Activated gamma-delta T cell treated with anti-CD3 and anti-CD28 coated beads, Interleukin-2, amount 50 U/mL, for 16 hours (primary cell): ENCODE results near the gene SOBP.

Source experiments
- DNase-seq: peaks from one replicate; pipeline ENCODE4 v3.0.0-alpha.2; 2020; ENCODE audit warnings: low read depth

The SOBP gene

GRCh38 chr6:107641500-107641941 is 151.6 kb downstream of the SOBP start:
- no peak for DNase-seq

GRCh38 chr6:107642095-107642860 is 152.4 kb downstream of the SOBP start:
- DNase-seq: no peak

- DNase-seq: no peak
Measured at GRCh38 chr6:107642861-107643328, 153.0 kb downstream of the SOBP start.

- DNase-seq: no peak
Measured at GRCh38 chr6:107644513-107644912, 154.6 kb downstream of the SOBP start.

- no peak for DNase-seq
Measured at GRCh38 chr6:107645740-107646139, 155.8 kb downstream of the SOBP start.

- no peak for DNase-seq
Measured at GRCh38 chr6:107646176-107646575, 156.3 kb downstream of the SOBP start.

GRCh38 chr6:107646776-107647438 is 157.0 kb downstream of the SOBP start:
- no peak for DNase-seq

GRCh38 chr6:107647439-107647948 is 157.6 kb downstream of the SOBP start:
- no peak for DNase-seq

GRCh38 chr6:107648983-107649382 is 159.1 kb downstream of the SOBP start:
- DNase-seq: no peak

- DNase-seq: no peak
Measured at GRCh38 chr6:107652526-107653182, 162.7 kb downstream of the SOBP start.

GRCh38 chr6:107653183-107653580 is 163.3 kb downstream of the SOBP start:
- no peak for DNase-seq

- DNase-seq: no peak
Measured at GRCh38 chr6:107653861-107654394, 164.0 kb downstream of the SOBP start.

GRCh38 chr6:107654764-107655163 is 164.8 kb downstream of the SOBP start:
- DNase-seq: no peak

GRCh38 chr6:107655245-107655644 is 165.3 kb downstream of the SOBP start:
- no peak for DNase-seq

GRCh38 chr6:107655864-107656263 is 165.9 kb downstream of the SOBP start:
- DNase-seq: no peak

- no peak for DNase-seq
Measured at GRCh38 chr6:107656401-107656800, 166.5 kb downstream of the SOBP start.

GRCh38 chr6:107656883-107657282 is 167.0 kb downstream of the SOBP start:
- DNase-seq: no peak

GRCh38 chr6:107657373-107657754 is 167.4 kb downstream of the SOBP start:
- no peak for DNase-seq

- no peak for DNase-seq
Measured at GRCh38 chr6:107657755-107658461, 168.0 kb downstream of the SOBP start.

- DNase-seq: no peak
Measured at GRCh38 chr6:107658920-107659865, 169.3 kb downstream of the SOBP start.

GRCh38 chr6:107660839-107661238 is 170.9 kb downstream of the SOBP start:
- no peak for DNase-seq
